HAP-1 (cell line): Measurements from ENCODE around the gene NPTXR.

Experiments used
- DNase-seq, 2 experiments: peaks; one replicate each; pipeline ENCODE4 v3.0.0-alpha.2; 2016 to 2020; ENCODE audit warnings: low spot score in 2 of 2
- H3K27me3 ChIP-seq: fragments of 250-450 bp; sonication (Bioruptor Pico); 2 replicates; pipeline ENCODE4 v1.5.1; 2020; ENCODE audit warnings: low read depth, mild to moderate bottlenecking, moderate library complexity
- H3K36me3 ChIP-seq: fragments of 250-450 bp; sonication (Bioruptor Pico); replicated peaks from 2 replicates; pipeline ENCODE4 v1.5.1; 2020; ENCODE audit warnings: mild to moderate bottlenecking
- H3K4me1 ChIP-seq: fragments of 250-450 bp; sonication (Bioruptor Pico); 2 replicates; pipeline ENCODE4 v1.5.1; 2020; ENCODE audit warnings: mild to moderate bottlenecking
- H3K4me3 ChIP-seq: fragments of 250-450 bp; sonication (Bioruptor Pico); 2 replicates; pipeline ENCODE4 v1.5.1; 2020; ENCODE audit warnings: mild to moderate bottlenecking, moderate library complexity
- H3K9me3 ChIP-seq: fragments of 250-450 bp; sonication (Bioruptor Pico); 2 replicates; pipeline ENCODE4 v1.5.1; 2020; ENCODE audit warnings: mild to moderate bottlenecking, moderate library complexity
- in situ Hi-C: fragments of 300-500 bp; cut with MboI; formaldehyde crosslinking; loops from 3 replicates; pipeline ENCODE4 v1.14.3; 2020; ENCODE audit warnings: low sequenced_read_pairs, inconsistent platforms, mixed read lengths

NPTXR gene

DNA sequence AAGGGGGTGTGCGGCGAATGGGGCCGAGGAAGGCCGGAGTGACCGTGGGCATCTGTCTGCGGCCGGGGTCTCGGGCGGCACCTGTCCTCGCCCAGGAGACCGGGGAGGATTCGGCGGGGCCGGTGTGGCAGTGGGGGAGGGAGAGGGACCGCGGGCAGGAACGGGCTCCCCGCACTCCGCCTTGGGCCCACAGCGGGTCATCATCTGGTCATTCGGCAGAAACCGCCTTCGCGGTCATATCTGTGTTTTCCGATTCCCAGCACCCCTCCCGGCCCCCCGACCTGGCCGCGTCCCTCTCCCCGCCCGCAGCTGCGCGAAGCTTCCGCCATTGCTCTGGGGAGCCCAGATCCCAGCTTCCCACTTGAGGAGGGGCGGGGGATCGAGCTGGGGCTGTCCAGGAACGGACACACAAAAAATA, 29.0 kb upstream of the NPTXR start:
- peak overlapping the region; percentile 69 for H3K4me3 ChIP-seq
- H3K4me1 ChIP-seq = peaks cover 9% of the 10 kb centered on the region
- DNase-seq = peak in 1 of 2 experiments; percentile 72
- 0 out of 2 replicates have a peak, but pooled peaks cover 3% of the 10 kb centered on the region for H3K27me3 ChIP-seq
- H3K9me3 ChIP-seq = no peaks in the 10 kb centered on the region
- H3K36me3 ChIP-seq = peaks cover 23% of the 10 kb centered on the region
- in situ Hi-C loops = loop anchor here (10.0 kb wide), 1 partner anchor 132 kb away; no protein-coding TSS in a partner anchor

DNA sequence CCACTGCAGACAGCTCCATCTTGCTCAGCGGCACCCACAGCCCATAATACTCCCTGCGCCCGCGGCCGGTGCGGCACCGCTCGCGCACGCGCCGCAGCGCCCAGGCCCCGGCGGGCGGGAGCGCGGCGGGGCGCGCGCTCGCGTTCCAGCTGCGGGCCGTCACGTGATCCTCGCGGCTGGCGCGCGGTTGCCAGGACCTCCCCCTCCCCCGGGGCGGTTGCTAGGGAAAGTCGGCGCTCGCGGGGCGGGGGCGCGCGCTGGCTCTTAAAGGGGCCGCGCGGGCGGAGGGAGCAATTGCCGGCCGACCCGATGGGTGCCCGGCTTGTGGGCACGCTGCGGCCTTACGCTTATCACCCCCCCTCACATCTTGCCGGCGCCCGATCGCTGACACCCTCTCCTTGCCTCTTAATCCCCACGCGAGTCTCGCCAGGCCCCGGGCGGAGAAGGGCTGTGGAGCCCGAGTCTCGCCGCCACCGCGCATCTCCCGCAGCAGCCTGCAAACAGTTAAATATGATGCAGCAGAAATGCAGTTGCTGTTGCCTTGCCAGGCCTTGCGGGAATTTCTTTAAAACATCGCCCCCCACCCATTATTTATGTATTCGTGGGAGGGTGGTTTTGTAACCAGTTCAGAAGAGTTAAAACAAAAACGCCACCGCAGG, 28.5 kb upstream of the NPTXR start, which contains the start of gene CBX6:
CBX6 (minus strand) TSS at position 45 of the 659 bp plus-strand sequence; CDS start at position 19, 26 bp downstream.
- in situ Hi-C loops = loop anchor here (10.0 kb wide), 1 partner anchor 132 kb away; no protein-coding TSS in a partner anchor
- peak; percentile 87 to 97 for DNase-seq
- Histone ChIP-seq H3K9me3 (no peaks in the 10 kb centered on the region), H3K27me3 (0 out of 2 replicates have a peak, but pooled peaks cover 3% of the 10 kb centered on the region), H3K36me3 (peaks cover 29% of the 10 kb centered on the region), H3K4me1 (peaks cover 9% of the 10 kb centered on the region), H3K4me3 (peak within 1 kb of the TSS; percentile 69)

DNA sequence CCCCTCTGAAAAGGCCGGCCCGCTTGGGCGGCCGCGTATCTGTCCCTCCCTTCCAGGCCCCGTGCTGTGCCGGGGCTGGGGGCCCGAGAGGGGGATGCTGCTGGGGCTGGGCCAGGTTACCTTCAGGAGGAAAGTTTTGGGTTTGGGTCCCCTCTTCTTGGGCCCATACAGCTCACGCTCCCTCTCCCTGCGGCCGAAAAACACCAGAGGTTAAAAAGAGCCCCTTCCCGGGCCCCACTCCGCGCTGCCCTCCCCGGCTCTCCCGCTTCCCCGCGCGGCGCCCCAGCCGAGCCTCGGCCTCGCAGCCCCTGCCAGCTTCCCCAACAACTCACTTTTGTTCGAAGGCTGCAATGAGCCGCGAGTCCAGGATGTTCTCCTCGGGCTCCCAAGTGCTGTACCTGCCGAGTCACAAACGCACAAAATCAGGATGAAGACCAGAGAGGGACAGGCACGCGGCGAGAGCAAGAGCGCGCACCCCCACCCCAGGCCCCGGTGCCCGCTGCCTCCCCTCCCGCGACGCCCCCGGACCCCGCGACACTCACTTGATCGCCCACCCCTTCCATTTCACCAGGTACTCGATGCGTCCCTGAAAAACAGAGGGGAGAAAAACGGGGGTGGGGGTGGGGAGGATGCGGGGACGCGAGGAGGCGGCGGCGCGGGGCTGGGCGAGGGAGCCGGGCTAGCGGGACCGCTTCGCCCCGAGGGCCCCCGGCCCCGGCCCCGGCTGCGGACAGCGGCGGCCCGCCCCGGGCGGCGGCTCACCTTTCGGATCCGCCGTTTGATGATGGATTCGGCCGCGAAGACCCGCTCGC, 27.7 kb upstream of the NPTXR start:
- in situ Hi-C loops = loop anchor here (10.0 kb wide), 1 partner anchor 133 kb away; no protein-coding TSS in a partner anchor
- Histone ChIP-seq H3K27me3 (0 out of 2 replicates have a peak, but pooled peaks cover 3% of the 10 kb centered on the region), H3K4me3 (peak overlapping the region; percentile 69), H3K4me1 (peaks cover 9% of the 10 kb centered on the region), H3K9me3 (no peaks in the 10 kb centered on the region), H3K36me3 (peaks cover 35% of the 10 kb centered on the region)
- DNase-seq = no peak

DNA sequence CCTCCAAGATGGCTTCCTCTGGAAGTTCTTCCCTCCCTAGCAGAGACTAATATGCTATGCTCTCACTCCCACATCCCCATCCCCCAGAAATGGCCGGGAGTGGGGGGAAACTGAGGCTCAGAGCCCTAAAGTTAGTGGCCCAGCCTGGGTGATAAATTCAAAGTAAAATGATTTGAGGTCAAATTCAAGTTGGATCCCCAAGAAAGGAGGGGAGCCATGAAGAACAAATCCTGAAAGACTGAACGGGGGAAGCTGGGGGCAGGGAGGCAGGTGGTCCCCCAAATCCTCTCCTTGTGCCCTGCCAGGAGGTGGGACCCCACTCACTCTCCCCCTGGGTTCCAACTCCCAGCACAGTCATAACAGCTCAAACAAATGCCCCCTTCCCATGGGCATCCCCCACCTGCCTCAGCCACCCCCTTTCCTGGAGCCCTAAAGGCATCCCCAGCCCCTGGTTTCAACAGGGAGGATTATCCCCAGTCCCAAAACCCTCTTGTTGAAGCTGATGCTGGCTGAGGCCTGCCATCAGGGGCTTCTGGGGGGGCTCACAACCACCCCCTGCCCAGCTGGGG, 27.0 kb upstream of the NPTXR start:
- in situ Hi-C loops = loop anchor here (10.0 kb wide), 1 partner anchor 134 kb away; no protein-coding TSS in a partner anchor
- Histone ChIP-seq H3K4me3 (peak overlapping the region; percentile 69), H3K9me3 (no peaks in the 10 kb centered on the region), H3K27me3 (0 out of 2 replicates have a peak, but pooled peaks cover 3% of the 10 kb centered on the region), H3K4me1 (peaks cover 9% of the 10 kb centered on the region), H3K36me3 (peaks cover 40% of the 10 kb centered on the region)
- DNase-seq = no peak

DNA sequence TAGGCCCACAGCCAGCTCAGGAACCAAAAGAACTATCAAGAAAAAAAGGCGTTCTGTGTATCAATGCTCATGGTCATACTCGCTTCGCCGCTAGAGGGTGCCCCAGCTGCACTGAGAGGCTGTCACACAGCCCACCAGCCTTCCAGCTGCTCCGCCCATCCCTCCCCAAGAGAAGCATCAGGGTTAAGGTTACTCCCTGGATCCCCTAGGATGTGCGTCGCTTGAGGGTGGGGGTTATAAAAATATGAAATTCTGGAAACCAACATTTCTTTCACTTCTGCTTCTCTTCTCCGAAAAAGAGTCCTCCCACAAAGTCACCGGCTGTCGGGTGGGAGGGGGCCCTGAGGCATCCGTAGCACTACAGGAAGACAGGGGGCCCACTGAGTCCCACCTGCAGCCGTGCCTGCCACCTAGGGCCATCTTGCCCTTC, 26.5 kb upstream of the NPTXR start:
- Histone ChIP-seq H3K4me3 (peak overlapping the region; percentile 69), H3K9me3 (no peaks in the 10 kb centered on the region), H3K27me3 (no peaks in the 10 kb centered on the region), H3K36me3 (peaks cover 46% of the 10 kb centered on the region), H3K4me1 (peaks cover 9% of the 10 kb centered on the region)
- in situ Hi-C loops = loop anchor here (10.0 kb wide), 1 partner anchor 134 kb away; no protein-coding TSS in a partner anchor
- peak; percentile 81 to 96 for DNase-seq

DNA sequence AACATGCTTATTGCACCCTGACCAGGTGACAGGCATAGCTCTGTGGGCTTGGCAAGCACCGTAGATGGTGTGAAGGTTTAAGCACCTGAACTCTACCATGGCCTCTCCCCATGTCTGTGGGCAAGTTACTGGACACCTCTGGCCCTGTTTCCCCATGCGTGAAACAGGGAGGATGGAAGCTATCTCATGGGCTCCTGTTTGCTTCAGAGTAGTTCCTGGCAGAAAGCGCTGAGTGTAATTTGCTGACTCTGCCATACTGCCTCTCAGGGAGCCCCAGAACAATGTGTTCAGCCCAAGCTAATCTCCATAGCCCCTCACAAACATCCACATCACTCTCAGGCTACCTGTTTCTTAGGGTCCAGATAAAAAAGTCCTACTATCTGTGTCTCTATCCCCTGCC, 25.8 kb upstream of the NPTXR start:
- Histone ChIP-seq H3K36me3 (peaks cover 53% of the 10 kb centered on the region), H3K4me1 (peaks cover 9% of the 10 kb centered on the region), H3K9me3 (no peaks in the 10 kb centered on the region), H3K4me3 (no peak overlapping the region), H3K27me3 (no peaks in the 10 kb centered on the region)
- in situ Hi-C loops = loop anchor here (10.0 kb wide), 1 partner anchor 135 kb away; no protein-coding TSS in a partner anchor
- no peak for DNase-seq

DNA sequence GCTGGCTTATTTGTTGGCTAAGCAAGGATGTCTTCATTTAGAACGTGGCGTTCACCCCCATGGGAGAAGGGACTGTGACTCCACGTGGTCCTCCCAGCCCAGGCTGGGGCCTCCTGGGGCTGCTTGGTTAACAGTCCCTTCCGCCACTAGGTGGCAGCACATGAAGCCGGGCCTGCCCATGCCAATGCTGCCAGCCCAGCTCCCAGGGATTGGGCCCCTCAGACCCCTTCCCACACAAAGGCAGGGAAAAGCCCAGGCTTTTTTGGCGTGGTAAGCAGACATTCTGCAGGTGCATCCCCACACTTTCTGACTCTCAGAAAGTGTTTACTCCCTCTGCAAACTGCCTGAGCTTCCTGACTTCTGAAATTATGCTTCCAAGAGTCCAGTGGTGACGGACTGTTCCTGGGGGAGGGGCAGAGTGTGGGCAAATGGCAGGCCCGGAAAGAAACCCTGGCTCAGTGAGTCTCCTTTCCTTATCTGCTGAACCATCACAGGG, 25.1 kb upstream of the NPTXR start:
- DNase-seq = peak; percentile 45 to 93
- Histone ChIP-seq H3K9me3 (no peaks in the 10 kb centered on the region), H3K36me3 (peaks cover 53% of the 10 kb centered on the region), H3K27me3 (no peaks in the 10 kb centered on the region), H3K4me1 (peaks cover 9% of the 10 kb centered on the region), H3K4me3 (no peak overlapping the region)
- in situ Hi-C loops = no loop called here

DNA sequence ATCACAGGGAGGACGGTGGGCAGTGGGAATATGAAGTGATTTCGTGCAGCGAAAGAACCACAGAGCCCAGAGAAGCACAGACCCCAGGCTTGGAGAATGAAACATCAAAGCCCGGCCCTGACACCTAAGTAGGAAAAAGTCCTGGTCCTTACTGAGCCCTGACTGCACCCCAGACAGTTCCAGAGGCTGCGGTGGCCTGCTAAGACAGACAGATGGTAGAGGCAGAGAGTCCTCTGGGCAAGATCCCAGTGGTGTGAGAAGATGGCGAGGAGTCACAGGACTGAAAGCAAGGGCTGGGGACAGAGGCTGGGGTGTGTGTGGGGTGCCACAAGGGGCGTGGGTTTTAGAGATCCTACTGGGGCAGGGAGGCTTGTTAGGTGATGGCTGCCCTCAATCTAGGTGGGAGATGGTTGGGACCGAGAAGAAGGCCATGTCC, 24.5 kb upstream of the NPTXR start:
- no peak for DNase-seq
- in situ Hi-C loops = no loop called here
- no peaks in the 10 kb centered on the region for H3K27me3 ChIP-seq
- no peak overlapping the region for H3K4me3 ChIP-seq
- peaks cover 53% of the 10 kb centered on the region for H3K36me3 ChIP-seq
- H3K4me1 ChIP-seq = peaks cover 8% of the 10 kb centered on the region
- H3K9me3 ChIP-seq = no peaks in the 10 kb centered on the region

DNA sequence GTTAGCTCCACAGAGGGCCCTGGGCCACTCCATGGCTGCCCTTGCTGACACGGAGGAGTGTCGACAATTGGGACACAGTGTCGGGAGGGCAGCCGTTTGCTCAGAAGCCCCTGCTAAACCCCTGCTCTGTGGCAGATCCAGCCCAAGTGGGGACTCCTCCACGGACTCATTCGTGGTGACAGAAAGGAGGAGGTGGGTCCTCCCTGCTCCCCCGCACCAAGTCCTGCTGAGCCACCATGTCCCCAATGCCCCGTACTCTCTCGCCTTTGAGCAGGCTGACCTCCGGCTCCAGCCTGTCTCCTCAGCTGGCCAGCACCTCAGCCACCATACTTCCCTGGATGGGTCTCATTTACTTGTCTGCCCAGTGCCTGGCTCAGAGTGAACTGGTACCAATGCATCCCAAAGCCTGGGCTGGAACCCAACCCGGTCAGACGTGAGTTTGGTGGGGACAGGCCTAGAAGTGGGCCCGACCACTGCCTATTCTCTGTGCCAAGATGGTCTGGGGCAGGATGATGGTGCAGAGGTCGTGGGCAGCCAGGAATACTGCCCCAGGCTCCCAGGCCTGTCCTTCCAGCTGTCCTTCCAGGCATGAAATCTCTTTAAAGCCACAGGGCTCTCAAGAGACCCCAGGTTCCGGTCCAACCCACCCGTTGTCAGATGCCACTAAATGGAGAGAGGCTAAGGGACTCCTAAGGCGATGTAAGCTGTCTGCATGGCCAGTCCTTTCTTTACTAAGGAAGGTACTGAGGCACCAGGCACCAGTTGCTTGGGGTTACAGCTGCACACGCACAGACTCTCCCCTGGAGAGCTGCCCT, 23.9 kb upstream of the NPTXR start:
- peaks cover 53% of the 10 kb centered on the region for H3K36me3 ChIP-seq
- H3K4me3 ChIP-seq = no peak overlapping the region
- no peaks in the 10 kb centered on the region for H3K27me3 ChIP-seq
- H3K4me1 ChIP-seq = peaks cover 4% of the 10 kb centered on the region; the same call in 1 of the 2 replicates
- DNase-seq = no peak
- no peaks in the 10 kb centered on the region for H3K9me3 ChIP-seq
- in situ Hi-C loops = no loop called here

DNA sequence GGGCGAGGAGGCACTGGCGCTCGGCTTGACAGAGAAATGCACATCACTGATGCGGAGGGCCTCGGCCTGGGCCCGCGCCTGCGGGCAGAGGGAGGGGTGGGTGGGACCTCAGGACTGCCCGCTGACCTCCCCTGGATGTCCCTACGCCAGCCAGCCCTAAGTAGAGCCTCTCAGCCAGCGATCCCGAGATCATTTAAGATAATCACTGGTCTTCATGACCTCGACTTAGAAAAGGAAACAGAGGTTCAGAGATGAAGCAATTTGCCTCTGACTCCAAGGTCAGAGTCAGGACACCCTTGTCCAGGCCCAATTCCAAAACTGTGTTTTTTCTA, 23.3 kb upstream of the NPTXR start:
- no peak for DNase-seq
- Histone ChIP-seq H3K36me3 (peaks cover 53% of the 10 kb centered on the region), H3K9me3 (no peaks in the 10 kb centered on the region), H3K4me3 (no peak overlapping the region), H3K4me1 (peaks cover 4% of the 10 kb centered on the region; the same call in 1 of the 2 replicates), H3K27me3 (no peaks in the 10 kb centered on the region)
- in situ Hi-C loops = no loop called here

DNA sequence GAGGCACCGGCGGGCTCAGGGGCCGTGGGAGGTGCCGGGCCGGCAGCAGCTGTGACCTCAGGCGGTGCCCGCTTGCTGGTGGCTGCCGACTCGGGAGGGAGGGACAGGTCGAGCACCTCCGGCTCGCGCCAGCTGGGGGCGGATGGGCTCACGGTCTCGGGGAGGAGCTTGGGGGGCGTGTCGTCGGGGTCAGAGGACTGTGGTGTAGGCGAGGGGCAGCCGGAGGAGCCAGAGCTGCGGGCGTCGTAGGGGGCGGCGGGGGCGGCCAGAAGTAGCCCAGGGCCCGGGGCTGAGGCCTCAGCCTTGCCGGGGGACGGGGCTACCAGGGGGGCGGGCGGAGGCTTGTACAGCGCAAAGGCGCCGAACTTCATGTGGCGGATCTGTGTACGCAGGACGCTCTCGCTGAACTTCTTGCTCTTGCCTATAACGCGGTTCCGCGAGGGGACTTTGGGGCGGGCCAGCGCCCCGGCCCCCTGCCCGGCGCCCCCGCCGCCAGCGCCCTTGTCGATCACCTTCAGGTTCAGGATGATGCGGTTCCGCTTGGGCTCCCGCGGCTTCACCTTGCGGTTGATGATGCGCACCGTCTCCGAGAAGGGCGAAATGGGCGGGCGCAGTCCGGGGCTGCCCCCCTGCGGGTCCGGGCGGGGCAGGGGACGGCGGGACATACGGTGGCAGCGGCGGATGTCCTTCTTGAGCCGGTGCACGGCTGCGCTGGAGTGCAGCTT, 22.7 kb upstream of the NPTXR start:
- no peaks in the 10 kb centered on the region for H3K9me3 ChIP-seq
- H3K4me3 ChIP-seq = no peak overlapping the region
- in situ Hi-C loops = no loop called here
- H3K36me3 ChIP-seq = peaks cover 53% of the 10 kb centered on the region
- peaks cover 4% of the 10 kb centered on the region; the same call in 1 of the 2 replicates for H3K4me1 ChIP-seq
- H3K27me3 ChIP-seq = no peaks in the 10 kb centered on the region
- DNase-seq = no peak

DNA sequence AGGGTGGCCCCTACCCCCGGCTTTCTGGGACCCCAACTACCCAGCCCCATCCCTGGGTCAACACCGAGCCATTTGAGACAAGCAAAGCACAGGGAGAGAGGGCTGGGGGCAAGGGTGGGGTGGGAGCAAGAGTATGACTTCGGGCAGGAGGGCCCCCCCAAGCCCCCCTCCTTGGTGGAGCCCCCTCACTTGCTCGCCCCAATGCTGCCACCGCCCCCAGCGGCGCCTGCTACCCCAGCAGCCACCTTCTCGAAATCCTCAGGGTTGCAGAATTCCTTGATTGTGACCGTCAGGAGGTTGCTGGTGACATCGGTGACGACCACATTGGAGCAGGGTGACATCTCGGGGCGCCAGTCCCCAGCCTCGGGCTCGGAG, 22.2 kb upstream of the NPTXR start:
- peaks cover 4% of the 10 kb centered on the region; the same call in 1 of the 2 replicates for H3K4me1 ChIP-seq
- peaks cover 53% of the 10 kb centered on the region for H3K36me3 ChIP-seq
- H3K9me3 ChIP-seq = no peaks in the 10 kb centered on the region
- in situ Hi-C loops = no loop called here
- H3K27me3 ChIP-seq = no peaks in the 10 kb centered on the region
- no peak overlapping the region for H3K4me3 ChIP-seq
- DNase-seq = no peak
